OCI-LY7 (cell line): ENCODE results near the gene SMOC2. TPM values are rescaled to one million over a fixed set of nuclear protein-coding genes. Genes with fewer than 3 reads are reported as not detected.

Experiments
- BruUV-seq: library from RNA; stranded (reverse); fragments of 400-500 nt; replicated peaks from 2 replicates; lab custom pipeline; 2021; lab: Mats Ljungman, UMichigan
- CTCF ChIA-PET: fragments of 300-600 bp; sonication (Branson Sonifier 250); formaldehyde crosslinking; loops from one replicate; lab custom pipeline; 2022; ENCODE audit warnings: antibody characterized with exemption; ENCODE audit not compliant: unreplicated experiment; lab: Charles Lee
- POLR2A ChIA-PET: fragments of 300-600 bp; sonication (Branson Sonifier 250); formaldehyde crosslinking; loops from one replicate; lab custom pipeline; 2022; ENCODE audit warnings: antibody characterized with exemption; lab: Charles Lee
- DNase-seq: peaks from one replicate; pipeline ENCODE4 v3.0.0-alpha.2; 2015; ENCODE audit warnings: low spot score
- H2AFZ ChIP-seq: fragments of 200-600 bp; sonication (generic), shearing (Covaris generic); 2 replicates; pipeline ENCODE4 v1.6.1; 2014; ENCODE audit warnings: mild to moderate bottlenecking, antibody characterized with exemption, low read length, moderate library complexity
- H3K27ac ChIP-seq: fragments of 200-600 bp; sonication (generic); 2 replicates; pipeline ENCODE4 v1.5.1; 2014; ENCODE audit warnings: mixed run types, low read depth, mild to moderate bottlenecking, moderate library complexity, low read length, inconsistent platforms; ENCODE audit not compliant: poor library complexity, severe bottlenecking
- H3K36me3 ChIP-seq: fragments of 200-600 bp; sonication (generic); 2 replicates; pipeline ENCODE4 v1.6.1; 2014; ENCODE audit warnings: mild to moderate bottlenecking, antibody characterized with exemption, low read length, moderate library complexity, mixed read lengths; ENCODE audit not compliant: insufficient read depth
- H3K4me1 ChIP-seq: fragments of 200-600 bp; sonication (generic); 2 replicates; pipeline ENCODE4 v1.5.1; 2014; ENCODE audit warnings: mild to moderate bottlenecking, low read length; ENCODE audit not compliant: insufficient read depth, poor library complexity, severe bottlenecking
- H3K4me2 ChIP-seq: fragments of 200-600 bp; sonication (generic); 2 replicates; pipeline ENCODE4 v1.6.1; 2014; ENCODE audit warnings: mild to moderate bottlenecking, low read length
- H3K4me3 ChIP-seq: fragments of 200-600 bp; sonication (generic); 2 replicates; pipeline ENCODE4 v1.5.1; 2014; ENCODE audit warnings: mild to moderate bottlenecking, low read depth, low read length; ENCODE audit not compliant: poor library complexity, severe bottlenecking
- H3K79me2 ChIP-seq: fragments of 200-600 bp; sonication (generic); 2 replicates; pipeline ENCODE4 v1.6.1; 2016; ENCODE audit warnings: low read depth, mild to moderate bottlenecking, low read length, moderate library complexity, mixed read lengths; ENCODE audit not compliant: insufficient read depth
- H3K9me2 ChIP-seq: fragments of 200-600 bp; sonication (generic); 2 replicates; pipeline ENCODE4 v1.6.1; 2016; ENCODE audit warnings: mild to moderate bottlenecking, low read length, mixed read lengths; ENCODE audit not compliant: insufficient read depth
- H3K9me3 ChIP-seq: fragments of 200-600 bp; sonication (generic); 2 replicates; pipeline ENCODE4 v1.6.1; 2014; ENCODE audit warnings: mild to moderate bottlenecking, mixed run types, low read length, mixed read lengths
- H4K20me1 ChIP-seq: fragments of 200-600 bp; sonication (generic); 2 replicates; pipeline ENCODE4 v1.6.1; 2014; ENCODE audit warnings: mild to moderate bottlenecking, antibody characterized with exemption, low read length, moderate library complexity, mixed read lengths; ENCODE audit not compliant: insufficient read depth
- CTCF ChIP-seq: fragments of 200-600 bp; sonication (generic); conservative IDR thresholded peaks from 2 replicates; pipeline ENCODE4 v1.5.1; 2014; ENCODE audit warnings: mild to moderate bottlenecking, antibody characterized with exemption, low read length, moderate library complexity, mixed read lengths
- EZH2phosphoT487 ChIP-seq: fragments of 200-600 bp; sonication (generic); IDR thresholded peaks from 2 replicates; pipeline ENCODE4 v1.6.1; 2018; ENCODE audit warnings: low read depth, borderline replicate concordance, mild to moderate bottlenecking, mixed run types, antibody characterized with exemption, low read length, moderate library complexity, mixed read lengths
- intact Hi-C: fragments of 100-400 bp; cut with micrococcal nuclease; formaldehyde crosslinking; loops from one replicate; pipeline ENCODE4 v1.10.0; 2022; ENCODE audit not compliant: unreplicated experiment
- total RNA-seq, 2 experiments: library from RNA; depleted of rRNA in 1 of 2; stranded (reverse); fragments of >200 nt in 1 of 2; shearing (Covaris generic) in 1 of 2; gene quantifications; 2 replicates each; pipeline ENCODE4 v1.2.3, GENCODE V29; 2014 to 2022

Gene SMOC2
- total RNA-seq, 2 experiments from 2014 or later = not detected

GRCh38 chr6:168527451-168528210 lies 86.6 kb downstream of the SMOC2 start:
- peaks cover 10% of the 10 kb centered on the region for H3K4me1 ChIP-seq
- ChIA-PET CTCF (no interaction called here), POLR2A (interaction anchor here (0.8 kb wide), 1 partner anchor 17 kb away, joined by 3 read pairs; no protein-coding TSS in a partner anchor)
- H3K4me3 ChIP-seq = no peak overlapping the region
- no peak for TF ChIP-seq EZH2phosphoT487
- TF ChIP-seq CTCF = no peak
- no peaks in the 10 kb centered on the region for H3K9me2 ChIP-seq
- no peak for DNase-seq
- H4K20me1 ChIP-seq = no peaks in the 10 kb centered on the region
- BruUV-seq = no TSS peak
- H3K36me3 ChIP-seq = no peaks in the 10 kb centered on the region
- H3K27ac ChIP-seq = no peak overlapping the region
- intact Hi-C loops = no loop called here
- no peak overlapping the region for H3K4me2 ChIP-seq
- H2AFZ ChIP-seq = no peak overlapping the region
- H3K79me2 ChIP-seq = no peaks in the 10 kb centered on the region
- no peaks in the 10 kb centered on the region for H3K9me3 ChIP-seq

- intact Hi-C loops = no loop called here
- Histone ChIP-seq H2AFZ (no peak overlapping the region), H3K79me2 (no peaks in the 10 kb centered on the region), H4K20me1 (no peaks in the 10 kb centered on the region), H3K36me3 (no peaks in the 10 kb centered on the region), H3K27ac (no peak overlapping the region), H3K4me1 (peaks cover 10% of the 10 kb centered on the region), H3K9me3 (no peaks in the 10 kb centered on the region), H3K9me2 (no peaks in the 10 kb centered on the region), H3K4me3 (no peak overlapping the region), H3K4me2 (peak overlapping the region; percentile 31)
- CTCF ChIA-PET = no interaction called here
- POLR2A ChIA-PET = no interaction called here
- DNase-seq = peak; percentile 28
- TF ChIP-seq CTCF (no peak), EZH2phosphoT487 (no peak)
- BruUV-seq = no TSS peak
Observed at GRCh38 chr6:168528474-168529095, 87.6 kb downstream of the SMOC2 start.

GRCh38 chr6:168529214-168529613 lies 88.2 kb downstream of the SMOC2 start:
- Histone ChIP-seq H4K20me1 (no peaks in the 10 kb centered on the region), H3K4me2 (no peak overlapping the region), H3K4me1 (peaks cover 10% of the 10 kb centered on the region), H3K4me3 (no peak overlapping the region), H3K79me2 (no peaks in the 10 kb centered on the region), H3K9me2 (no peaks in the 10 kb centered on the region), H3K36me3 (no peaks in the 10 kb centered on the region), H3K27ac (no peak overlapping the region), H2AFZ (no peak overlapping the region), H3K9me3 (no peaks in the 10 kb centered on the region)
- no peak for DNase-seq
- POLR2A ChIA-PET = no interaction called here
- CTCF ChIA-PET = no interaction called here
- BruUV-seq = no TSS peak
- TF ChIP-seq EZH2phosphoT487 (no peak), CTCF (no peak)
- intact Hi-C loops = no loop called here
